Raji (cell line): Measurements from ENCODE around the gene ZBP1.

Experiments used
- POLR2A ChIP-seq: IDR thresholded peaks from 2 replicates; pipeline ENCODE4 v1.6.1; 2011; ENCODE audit warnings: low read depth, low read length, control low read depth; ENCODE audit not compliant: insufficient read depth

The ZBP1 gene

DNA sequence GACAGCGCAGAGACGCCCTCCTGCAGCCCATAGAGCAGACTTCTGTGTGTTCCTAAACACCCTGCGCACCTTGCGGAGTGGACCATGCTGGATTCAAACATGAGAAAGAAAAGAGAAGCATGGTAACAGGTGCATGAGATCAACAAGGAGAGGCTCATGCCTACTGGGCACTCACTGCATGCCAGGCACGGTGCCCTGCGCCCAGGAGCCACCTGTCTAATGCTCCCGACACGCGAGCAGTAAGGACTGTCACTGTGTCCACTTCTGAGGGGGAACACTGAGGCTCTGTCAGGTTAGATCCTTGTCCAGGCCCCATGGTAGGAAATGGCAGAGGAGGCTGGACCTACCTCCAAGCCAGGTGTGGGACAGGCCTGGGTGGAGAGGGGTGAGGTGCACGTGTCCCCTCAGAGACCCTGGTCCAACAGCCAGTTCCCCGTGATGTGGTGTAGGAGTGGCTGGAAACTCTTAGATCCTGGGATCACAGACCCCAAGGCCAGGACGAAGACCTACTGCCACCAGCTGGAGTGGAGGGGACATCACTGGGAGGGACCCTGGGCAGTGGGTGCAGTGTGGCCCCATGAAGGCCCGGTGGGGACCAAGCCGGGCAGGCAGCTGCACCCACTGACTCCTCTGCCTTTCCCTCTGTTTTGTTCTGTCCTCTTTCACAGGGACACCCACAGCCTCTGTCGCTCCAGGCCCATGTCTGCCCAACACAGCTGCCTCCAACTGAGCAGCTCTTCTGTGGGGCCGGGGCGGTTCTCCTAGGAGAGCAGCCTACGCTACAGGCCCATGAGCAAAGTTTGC lies 29.5 kb downstream of the ZBP1 start:
- no peak for TF ChIP-seq POLR2A

DNA sequence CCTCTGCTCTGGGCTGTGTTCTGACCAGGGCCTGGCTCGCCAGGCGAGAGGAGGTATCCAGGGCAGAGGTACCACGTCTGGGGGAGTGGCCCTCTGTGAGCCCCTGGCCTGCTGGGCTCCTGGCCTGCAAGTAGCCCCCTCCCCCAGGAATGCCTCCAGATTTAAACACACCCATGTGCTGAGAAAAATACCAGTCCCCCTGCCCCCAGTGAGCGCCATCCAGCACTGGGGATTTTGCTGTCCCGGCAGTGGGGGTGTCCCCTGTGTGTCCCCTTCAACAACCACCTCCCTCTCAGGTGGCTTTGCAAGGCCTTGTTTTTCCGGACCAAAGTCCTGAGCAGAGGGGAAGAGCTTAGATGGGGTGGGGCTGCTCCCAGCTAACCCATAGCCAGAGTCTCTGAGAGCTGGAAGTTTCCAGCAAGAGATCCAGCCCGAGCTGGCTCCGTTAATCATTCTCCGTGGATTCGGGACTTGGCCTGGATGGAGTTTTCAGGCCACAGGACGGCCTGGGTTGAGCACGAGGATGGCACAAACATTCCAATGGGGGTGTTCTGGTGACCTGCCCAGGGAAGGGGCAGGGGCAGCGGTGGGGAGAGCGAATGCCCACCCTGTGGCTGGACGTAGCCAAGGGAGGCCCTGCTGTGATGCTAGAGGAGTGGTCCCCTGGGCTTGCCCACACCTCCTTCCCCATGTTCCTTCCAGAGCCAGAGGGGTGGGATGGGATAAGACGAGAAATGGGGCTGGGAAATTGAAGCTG lies 30.3 kb downstream of the ZBP1 start:
- TF ChIP-seq POLR2A, result no peak

DNA sequence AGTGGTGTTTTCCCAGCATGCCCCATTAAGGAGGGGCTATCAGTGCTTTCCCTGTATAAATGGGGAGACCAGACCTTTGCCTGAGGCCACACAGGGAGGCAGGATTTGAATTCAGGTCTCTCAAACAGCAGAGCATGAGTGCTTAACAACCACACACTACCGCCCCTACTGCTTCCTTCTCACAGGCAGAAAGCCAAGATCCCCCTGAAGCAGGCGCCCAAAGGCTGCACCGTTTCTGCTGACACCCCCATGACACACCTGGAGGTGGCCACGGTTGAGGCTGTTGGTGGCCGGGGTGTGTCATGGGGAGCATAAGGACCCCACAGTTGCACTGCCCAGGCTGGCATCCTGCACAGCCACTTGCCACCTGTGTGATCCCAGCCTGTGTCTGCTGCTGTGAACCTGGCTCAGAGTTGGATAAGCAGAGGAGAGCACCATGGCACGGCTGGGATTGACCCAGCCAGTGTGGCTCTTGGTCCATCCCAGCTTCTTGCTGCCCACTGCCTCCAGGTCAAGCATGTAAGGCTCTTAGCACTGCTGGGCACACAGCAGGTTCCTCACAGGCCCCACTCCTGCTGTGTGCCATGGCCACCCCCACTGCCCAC lies 31.0 kb downstream of the ZBP1 start:
- TF ChIP-seq POLR2A, result no peak

DNA sequence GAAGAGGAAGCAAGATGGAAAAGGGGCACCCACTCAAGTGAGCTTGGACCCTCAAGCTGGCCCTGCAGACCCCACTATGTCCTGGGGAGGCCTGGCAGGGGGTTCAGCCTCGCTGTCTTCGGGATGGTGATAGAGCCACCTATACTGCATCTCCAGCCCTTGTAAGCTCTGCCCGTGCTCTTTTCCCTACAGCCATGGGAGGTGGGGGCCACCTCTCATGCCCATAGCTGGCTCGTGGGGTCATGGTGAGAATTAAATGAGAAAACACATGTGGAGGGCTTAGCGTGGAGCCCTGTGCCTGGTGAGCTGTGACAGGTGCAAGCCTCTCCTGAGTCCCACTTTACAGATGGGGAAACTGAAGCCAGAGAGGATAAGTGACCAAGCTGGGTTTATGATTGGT lies 31.6 kb downstream of the ZBP1 start:
- no peak for TF ChIP-seq POLR2A

DNA sequence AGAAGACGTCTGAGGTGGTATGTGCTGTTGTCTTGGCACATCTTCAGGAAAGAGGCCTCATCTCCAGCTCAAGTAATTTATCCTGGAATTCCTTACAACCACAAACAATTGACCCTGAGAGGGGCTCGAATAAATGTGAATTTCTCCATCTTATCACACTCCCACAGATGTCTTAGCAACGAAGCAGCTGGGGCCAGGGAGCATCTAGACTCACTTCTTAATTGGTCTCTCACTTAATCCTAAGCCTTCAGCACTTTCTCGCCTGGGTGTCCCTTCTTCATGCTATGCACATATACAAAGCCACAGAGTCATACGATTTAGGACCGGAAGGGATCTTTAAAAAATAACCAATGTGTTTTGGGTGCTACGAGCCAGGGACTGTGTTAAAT lies 32.2 kb downstream of the ZBP1 start:
- no peak for TF ChIP-seq POLR2A

DNA sequence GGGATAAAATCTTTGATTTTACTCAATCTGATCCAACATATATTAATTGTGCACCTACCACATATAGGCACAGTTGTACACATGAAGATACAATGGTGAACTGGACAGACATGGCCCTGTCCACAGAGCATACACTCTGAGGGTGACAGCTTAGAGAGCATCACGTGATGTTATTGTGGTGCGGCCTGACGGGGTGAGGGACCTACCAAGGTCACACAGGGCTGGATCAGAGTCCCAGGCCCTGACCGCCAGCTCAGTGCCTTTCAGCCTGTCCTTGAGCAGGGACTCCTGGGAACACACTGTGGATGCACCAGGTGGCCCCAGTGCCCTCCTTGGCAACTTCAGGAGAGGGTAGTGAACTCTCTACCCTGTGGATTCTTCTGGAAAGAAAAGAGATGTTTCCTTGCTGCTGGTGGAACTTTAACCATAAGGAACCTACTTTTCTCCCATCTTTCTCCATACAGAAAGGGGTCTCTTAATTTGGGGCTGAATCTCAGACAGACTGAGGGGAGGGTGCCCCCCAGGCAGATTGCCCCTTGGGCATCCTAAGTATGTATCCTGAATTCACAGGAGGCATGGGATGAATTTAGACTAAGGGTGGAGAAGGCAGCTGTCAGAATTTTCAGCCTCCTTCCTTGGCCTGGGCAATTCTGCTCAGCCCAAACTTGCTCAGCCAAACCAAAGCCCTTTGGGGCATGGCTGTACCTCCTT lies 32.8 kb downstream of the ZBP1 start:
- TF ChIP-seq POLR2A, result no peak

DNA sequence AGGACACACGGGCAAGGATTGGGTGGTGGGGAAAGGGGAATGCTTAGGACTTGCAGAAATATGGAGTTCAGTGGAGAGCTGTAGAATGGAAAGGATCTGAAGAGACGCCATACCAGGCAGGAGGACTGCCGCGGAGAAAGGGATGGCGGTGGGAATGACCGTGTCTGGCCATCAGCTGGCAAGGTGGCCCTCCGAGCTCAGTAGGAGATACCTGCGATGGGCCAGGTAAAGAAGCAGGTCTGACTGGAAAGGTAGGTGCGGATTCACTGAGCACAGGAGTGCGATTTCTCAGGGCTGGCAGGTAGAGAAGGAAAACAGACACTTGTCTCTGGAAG lies 33.3 kb downstream of the ZBP1 start:
- TF ChIP-seq POLR2A, result no peak

DNA sequence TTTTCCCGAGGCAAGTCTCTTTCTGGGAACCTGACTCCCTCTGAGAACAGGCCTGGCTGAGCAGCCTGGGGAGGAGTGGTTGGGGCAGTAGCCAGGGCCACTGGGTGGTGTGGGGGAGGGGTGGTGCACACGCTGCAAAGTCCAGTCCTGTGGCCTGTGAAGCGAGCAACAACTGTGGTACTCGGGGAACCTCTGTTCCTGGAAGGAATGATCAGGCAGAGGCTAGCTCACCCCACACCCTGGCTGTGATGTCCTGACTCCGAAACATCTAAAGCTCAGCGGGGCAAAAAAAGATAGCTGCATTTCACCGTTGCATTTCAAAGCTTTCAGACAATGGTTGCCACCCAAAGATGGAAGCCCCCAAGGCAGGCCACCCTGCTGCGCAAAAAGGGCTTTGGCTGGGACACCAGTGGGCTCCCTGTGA lies 33.8 kb downstream of the ZBP1 start:
- TF ChIP-seq POLR2A, result no peak

DNA sequence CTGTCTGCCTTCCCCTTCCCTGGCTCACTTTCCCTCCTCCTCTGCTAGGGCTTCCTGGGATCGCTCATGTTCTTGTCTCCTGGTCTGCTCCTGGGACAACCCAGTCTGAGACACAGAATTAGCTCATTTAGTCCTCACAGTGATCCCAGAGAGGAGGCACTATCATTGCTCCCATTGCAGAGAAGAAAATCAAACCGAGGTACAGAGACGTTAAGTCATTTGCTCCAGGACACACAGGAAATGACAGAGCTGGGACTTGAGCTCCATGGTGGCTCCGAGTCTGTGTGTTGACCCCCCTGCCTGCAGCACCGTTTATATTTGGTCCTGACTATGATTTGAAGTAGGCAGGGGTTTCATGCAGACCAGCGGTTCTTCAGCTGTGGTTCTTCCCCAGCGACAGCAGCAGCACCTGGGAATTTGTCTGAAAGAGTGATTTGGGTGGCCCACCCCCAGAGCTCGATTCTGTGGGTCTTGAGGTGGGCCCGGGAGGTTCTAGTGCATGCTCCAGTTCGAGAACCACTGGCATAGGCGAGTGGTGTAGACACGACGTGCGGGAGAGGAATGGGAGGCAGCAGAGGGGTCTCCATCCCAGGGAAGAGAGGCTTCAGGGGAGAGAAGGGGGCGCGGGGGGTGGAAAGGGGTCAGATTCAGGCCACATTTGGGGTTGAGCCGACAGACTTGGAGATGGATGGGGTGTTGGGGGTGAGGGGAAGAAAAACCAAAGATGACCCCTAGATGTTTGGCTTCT lies 34.6 kb downstream of the ZBP1 start:
- TF ChIP-seq POLR2A, result no peak

DNA sequence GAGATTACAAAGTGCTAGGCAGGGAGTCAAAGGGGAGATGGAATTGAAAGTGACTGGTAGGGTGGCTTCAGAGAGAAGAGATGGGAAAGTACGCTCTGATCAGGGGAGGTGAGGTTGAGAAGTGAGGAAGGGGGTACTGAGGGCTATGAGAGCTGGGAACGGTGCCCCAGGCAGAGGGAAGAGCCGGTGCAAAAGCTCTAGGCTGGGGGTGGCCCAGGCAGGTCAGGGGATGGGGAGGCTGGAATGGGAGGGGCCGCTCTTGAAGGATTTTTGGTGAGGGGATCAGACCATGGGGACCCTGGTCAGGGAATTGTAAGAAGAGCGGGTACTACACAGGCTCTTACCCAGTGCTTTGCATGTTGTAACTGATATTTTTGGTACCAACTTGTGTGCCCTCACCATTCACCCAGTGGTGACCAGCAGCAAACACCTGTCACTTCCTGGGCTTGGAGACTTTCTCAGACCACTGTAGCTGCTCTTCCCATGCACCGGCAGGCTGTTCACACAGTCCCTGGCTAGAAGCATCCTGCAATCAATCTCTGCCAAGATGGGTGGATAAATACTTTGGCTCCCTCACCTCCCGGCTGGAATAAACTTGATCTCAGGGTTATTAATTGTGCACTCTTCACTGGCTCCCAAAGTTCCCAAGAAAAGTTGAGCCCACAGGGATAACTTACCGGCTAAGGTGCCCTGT lies 35.3 kb downstream of the ZBP1 start:
- no peak for TF ChIP-seq POLR2A

DNA sequence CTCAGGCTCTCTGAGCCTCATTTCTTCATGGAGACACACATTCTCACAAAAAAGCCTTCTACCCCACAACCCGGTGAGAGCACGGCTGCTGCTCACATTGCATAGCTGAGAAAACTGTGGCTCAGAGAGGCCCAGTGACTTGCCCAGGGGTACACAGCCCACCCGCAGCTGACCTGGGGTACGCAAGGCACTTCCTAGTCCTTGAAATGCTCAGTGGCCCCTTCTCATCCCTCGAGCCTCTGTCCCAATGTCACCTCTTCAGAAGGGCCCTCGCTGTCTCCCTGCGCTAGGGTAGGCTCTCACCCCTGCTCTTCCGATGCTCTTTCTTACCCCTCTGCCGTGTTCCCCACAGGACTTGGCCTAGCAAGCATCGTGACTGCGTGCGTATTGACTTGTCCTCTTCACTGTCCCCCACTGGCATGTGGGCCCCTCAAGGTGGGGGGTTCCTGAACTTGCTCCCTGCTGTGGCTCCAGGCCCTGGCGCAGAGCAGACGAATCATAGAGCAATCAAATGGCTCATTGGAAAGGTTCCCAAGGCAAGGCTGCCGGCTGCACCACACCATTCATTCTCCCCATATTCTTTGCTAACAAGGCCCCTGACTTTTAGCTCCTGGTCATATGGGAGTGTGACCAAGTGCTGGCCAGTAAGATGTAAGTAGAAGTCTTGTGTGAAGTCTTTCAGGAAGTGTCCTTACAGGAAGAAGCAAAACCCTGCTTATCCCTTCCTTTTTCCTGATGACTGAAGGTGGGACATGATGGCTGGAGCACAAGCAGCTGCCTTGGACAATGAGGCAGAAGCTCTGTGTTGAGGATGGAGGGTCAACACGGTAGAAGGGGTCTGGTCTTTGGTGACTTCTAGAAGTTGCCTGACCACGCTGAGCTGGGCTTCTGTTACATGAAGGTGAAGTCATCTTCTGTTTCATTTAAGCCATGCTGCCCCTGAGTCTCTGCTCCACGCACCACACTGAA lies 36.7 kb downstream of the ZBP1 start:
- no peak for TF ChIP-seq POLR2A

DNA sequence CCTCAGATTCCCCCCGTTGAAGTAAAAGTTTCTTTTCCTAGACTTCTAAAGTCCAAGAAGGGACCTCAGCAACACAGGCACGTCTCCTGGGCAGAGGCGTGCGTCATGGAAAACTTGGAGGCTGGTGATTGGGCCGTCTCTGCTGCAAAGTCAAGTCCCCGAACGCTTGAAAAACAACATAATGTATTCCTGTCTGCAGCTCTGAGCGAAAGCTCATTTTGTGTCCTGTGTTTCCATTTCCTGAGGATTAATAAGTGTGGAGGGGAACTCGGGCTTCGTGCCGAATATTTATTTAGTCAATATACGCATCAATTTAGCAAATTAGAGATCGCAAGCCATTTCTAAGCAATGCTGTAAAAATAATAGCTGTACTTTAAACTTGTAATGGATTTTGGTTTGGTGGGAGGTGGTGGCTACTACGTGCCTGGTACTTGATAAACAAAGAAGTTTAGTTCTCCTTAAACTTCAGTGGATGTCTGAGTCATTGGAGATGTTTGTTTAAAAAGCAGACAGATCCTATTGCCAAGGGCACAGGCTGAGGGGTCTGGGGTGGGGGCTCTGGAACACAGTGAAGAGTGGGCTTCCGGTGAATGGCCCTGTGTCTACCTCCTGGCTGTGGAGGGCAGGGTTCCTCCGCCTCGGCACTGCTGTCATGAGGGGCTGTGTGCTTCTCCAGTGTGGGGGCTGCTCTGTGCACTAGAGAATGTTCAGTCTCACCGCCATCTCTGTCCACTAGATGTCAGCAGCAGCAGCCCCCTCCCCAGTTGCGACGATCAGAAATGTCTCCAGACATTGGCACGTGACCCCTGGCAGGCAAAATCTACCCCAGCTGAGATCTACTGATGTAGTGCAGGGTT lies 37.6 kb downstream of the ZBP1 start:
- no peak for TF ChIP-seq POLR2A

DNA sequence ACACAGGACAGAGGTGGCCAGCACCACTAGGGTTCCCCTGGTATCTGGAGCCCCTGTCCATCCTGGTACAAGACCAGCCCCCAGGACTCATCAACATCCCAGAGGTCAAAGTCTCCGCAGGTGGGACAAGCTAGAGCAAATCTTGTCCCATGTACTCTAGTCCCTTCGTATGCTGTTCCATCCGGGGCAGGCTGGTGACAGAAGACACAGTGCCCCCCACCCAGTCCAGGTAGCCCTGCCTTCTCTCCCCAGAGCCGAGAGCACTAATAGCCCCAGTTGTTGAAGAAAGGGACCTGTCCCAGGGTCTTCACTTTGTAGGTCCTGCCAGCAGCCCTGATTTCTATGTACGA lies 38.2 kb downstream of the ZBP1 start:
- no peak for TF ChIP-seq POLR2A
